Measurements from ENCODE around the gene PHPT1. TPM values are rescaled to one million over a fixed set of nuclear protein-coding genes. Genes with fewer than 3 reads are reported as not detected.

Gene PHPT1
- total and polyA plus RNA-seq, 4 donors = 23.2 to 83.1 (median 42.3) TPM

- TF ChIP-seq HNF4G (IDR thresholded peaks at IDR 0.05) (no peak), FOXA2 (IDR thresholded peaks at IDR 0.05) (no peak), RXRA (IDR thresholded peaks at IDR 0.05) (no peak), RAD21 (IDR thresholded peaks at IDR 0.05) (no peak), JUND (IDR thresholded peaks at IDR 0.05) (no peak), HNF4A (conservative IDR thresholded peaks at IDR 0.05) (no peak), NR2F2 (IDR thresholded peaks at IDR 0.05) (no peak), EGR1 (IDR thresholded peaks at IDR 0.05; ENCODE audit: low read depth in 2 of 2) (no peak), ZBTB33 (IDR thresholded peaks at IDR 0.05) (no peak), REST (IDR thresholded peaks at IDR 0.05) (no peak), YY1 (IDR thresholded peaks at IDR 0.05) (no peak), SP1 (IDR thresholded peaks at IDR 0.05) (no peak), FOXA1 (IDR thresholded peaks at IDR 0.05) (no peak), MAX (IDR thresholded peaks at IDR 0.05) (no peak), GABPA (IDR thresholded peaks at IDR 0.05 in 1 of 2, conservative IDR thresholded peaks at IDR 0.05 in 1 of 2) (no peak), TAF1 (conservative IDR thresholded peaks at IDR 0.05) (no peak)
- TF ChIP-seq, protein P1, sequence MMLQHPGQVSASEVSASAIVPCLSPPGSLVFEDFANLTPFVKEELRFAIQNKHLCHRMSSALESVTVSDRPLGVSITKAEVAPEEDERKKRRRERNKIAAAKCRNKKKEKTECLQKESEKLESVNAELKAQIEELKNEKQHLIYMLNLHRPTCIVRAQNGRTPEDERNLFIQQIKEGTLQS (IDR thresholded peaks at IDR 0.05) = no peak
- TF ChIP-seq, protein P2, sequence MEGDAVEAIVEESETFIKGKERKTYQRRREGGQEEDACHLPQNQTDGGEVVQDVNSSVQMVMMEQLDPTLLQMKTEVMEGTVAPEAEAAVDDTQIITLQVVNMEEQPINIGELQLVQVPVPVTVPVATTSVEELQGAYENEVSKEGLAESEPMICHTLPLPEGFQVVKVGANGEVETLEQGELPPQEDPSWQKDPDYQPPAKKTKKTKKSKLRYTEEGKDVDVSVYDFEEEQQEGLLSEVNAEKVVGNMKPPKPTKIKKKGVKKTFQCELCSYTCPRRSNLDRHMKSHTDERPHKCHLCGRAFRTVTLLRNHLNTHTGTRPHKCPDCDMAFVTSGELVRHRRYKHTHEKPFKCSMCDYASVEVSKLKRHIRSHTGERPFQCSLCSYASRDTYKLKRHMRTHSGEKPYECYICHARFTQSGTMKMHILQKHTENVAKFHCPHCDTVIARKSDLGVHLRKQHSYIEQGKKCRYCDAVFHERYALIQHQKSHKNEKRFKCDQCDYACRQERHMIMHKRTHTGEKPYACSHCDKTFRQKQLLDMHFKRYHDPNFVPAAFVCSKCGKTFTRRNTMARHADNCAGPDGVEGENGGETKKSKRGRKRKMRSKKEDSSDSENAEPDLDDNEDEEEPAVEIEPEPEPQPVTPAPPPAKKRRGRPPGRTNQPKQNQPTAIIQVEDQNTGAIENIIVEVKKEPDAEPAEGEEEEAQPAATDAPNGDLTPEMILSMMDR (IDR thresholded peaks at IDR 0.05; ENCODE audit: low read depth, low read length, missing input control) = no peak
- DNase-seq (ENCODE audit: low spot score) = no peak
- H3K27ac ChIP-seq (ENCODE audit: low read depth in 1 of 2, low read length in 2 of 2) = peak overlapping the region; percentile 83 to 91
- peak overlapping the region; percentile 35 to 68 for H3K9ac ChIP-seq (ENCODE audit: low read depth in 1 of 2, low read length in 2 of 2)
- peaks cover 18 to 55% (median 43%) of the 10 kb centered on the region in 4 donors for H3K4me1 ChIP-seq (ENCODE audit: control insufficient read depth in 4 of 4, insufficient read depth in 4 of 4, low read length in 3 of 4)
- H3K36me3 ChIP-seq (ENCODE audit: control insufficient read depth in 4 of 4, insufficient read depth in 3 of 4, low read depth in 1 of 4, low read length in 3 of 4) = peaks cover 0 to 2% (median 0%) of the 10 kb centered on the region in 4 donors
- peak overlapping the region; percentile 73 to 92 (median 83) for H3K4me3 ChIP-seq (ENCODE audit: low read depth in 1 of 3, low read length in 3 of 3)
- no peaks in the 10 kb centered on the region for H3K27me3 ChIP-seq (ENCODE audit: control insufficient read depth in 4 of 4, insufficient read depth in 4 of 4, low read length in 3 of 4)
- H3K9me3 ChIP-seq (ENCODE audit: control insufficient read depth in 4 of 4, low read length in 3 of 4) = peaks cover 0 to 3% (median 0%) of the 10 kb centered on the region in 4 donors
- under 1% methylated on average over 50 of the region's 53 CpGs for WGBS
Measured at GRCh38 chr9:136848393-136849037, 694 bp upstream of the PHPT1 start.
